ENCODE measurements around the gene A4GALT. TPM values are rescaled to one million over a fixed set of nuclear protein-coding genes. Genes with fewer than 3 reads are reported as not detected.
A peak's percentile ranks its signal among the peaks of the same experiment; 100 is the strongest.

The A4GALT gene
- total RNA-seq, 3 donors from 2014 or later: 4.0 to 29.8 (median 9.3) TPM

DNA sequence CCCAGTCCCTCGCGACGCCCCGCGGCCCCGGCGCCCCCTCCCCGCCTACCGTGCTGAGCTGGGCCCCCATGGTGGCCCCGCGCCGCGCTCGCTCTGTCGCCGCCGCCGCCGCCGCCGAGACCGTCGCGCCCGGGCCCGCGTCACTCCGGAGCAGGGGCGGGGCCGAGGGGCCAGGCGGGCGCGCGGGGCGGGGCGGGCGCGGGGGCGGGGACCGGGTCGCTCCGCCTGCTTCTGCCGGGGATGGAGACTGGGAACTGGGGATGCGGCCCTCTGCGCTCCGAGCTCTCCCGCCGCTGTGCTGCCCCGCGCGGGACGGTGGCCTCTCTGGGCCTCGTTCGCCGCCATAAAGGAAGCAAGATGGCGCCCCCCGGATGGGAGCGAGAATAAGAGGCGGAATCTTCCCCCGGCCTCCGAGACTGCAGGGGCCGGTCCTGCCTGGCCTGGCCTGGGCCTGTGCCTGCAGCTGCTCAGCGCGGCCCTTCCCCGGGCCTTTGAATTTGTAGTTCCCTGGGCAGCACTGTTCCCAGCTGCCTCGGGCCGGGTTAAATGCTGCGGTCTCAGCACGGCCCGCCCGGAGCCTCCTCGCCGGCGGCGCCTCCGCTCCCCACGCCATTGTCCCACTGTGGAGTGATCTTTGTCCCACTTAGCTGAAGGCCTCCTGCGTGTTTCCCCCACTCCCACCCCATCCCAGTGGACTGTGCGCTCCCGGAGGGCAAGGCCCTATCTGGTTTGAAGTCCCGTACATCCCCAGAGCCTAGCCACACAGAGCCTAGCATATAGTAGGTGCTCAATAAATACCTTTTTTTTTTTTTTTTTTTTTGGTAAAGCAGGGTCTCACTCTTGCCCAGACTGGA is 71.2 kb downstream of the A4GALT start, which contains the start of gene CYB5R3:
TSS of gene CYB5R3 (minus strand) at position 147 of the 854 bp plus-strand sequence. CDS start at position 70, 77 bp downstream.
- TF ChIP-seq, protein P1, sequence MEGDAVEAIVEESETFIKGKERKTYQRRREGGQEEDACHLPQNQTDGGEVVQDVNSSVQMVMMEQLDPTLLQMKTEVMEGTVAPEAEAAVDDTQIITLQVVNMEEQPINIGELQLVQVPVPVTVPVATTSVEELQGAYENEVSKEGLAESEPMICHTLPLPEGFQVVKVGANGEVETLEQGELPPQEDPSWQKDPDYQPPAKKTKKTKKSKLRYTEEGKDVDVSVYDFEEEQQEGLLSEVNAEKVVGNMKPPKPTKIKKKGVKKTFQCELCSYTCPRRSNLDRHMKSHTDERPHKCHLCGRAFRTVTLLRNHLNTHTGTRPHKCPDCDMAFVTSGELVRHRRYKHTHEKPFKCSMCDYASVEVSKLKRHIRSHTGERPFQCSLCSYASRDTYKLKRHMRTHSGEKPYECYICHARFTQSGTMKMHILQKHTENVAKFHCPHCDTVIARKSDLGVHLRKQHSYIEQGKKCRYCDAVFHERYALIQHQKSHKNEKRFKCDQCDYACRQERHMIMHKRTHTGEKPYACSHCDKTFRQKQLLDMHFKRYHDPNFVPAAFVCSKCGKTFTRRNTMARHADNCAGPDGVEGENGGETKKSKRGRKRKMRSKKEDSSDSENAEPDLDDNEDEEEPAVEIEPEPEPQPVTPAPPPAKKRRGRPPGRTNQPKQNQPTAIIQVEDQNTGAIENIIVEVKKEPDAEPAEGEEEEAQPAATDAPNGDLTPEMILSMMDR (IDR thresholded peaks at IDR 0.05): no peak
- Histone ChIP-seq H3K4me1 (ENCODE audit: low read depth) (peaks cover 45% of the 10 kb centered on the region), H3K9me3 (no peaks in the 10 kb centered on the region), H3K4me3 (peak within 1 kb of the TSS; percentile 57), H3K36me3 (ENCODE audit: low read depth) (no peaks in the 10 kb centered on the region)
- DNase-seq (peak; percentile 85 to 90 (median 90)), ATAC-seq (peak; percentile 72)
- intact Hi-C loops (cut with DNase I, micrococcal nuclease): no loop called here

DNA sequence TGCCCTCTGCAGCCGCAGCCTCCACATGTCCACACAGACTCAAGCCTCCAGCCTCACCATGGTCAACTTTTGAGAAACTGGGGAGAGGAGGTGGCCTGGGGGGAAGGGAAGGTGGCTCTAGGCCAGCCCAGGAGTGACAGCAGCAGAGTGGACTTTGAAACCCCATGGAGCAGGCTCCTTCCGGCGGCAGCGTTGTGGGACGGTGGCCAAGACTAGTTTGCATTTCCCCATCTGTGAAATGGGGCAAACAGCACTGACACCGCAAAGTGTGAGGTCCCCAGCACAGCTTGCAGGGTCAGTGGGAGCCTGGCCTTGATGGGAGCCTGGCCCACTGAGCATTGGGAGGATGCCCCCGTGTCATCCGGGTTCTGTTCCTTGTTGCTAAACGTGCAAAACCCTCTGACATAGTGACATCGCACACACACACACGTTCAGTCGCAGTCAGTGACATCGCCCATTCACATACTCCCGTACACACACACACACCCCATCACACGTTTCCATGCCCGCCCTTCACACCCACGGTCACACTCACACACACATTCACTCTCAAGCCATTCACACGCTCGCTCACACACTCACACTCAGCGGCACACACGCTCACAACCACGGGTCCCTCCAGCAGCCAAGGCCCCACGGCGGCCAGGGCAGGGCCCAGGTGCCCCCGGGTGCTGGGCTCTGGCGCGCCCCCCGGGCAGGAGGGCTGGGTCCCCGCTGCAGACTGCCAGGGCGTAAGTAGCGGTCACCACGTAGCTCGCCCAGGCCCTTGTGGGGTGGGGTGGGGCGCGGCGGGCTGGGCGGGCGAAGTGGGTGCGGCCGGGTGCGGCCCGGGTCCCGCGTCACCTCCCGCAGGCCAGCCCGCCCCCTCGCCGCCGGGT is 72.1 kb downstream of the A4GALT start:
- H3K4me1 ChIP-seq (ENCODE audit: low read depth): peaks cover 54% of the 10 kb centered on the region
- peak; percentile 89 to 90 (median 90) for DNase-seq
- H3K4me3 ChIP-seq: peak overlapping the region; percentile 57
- TF ChIP-seq, protein P1 (IDR thresholded peaks at IDR 0.05): no peak
- no peaks in the 10 kb centered on the region for H3K9me3 ChIP-seq
- peak; percentile 78 for ATAC-seq
- no peaks in the 10 kb centered on the region for H3K36me3 ChIP-seq (ENCODE audit: low read depth)
- intact Hi-C loops (cut with DNase I, micrococcal nuclease): no loop called here

DNA sequence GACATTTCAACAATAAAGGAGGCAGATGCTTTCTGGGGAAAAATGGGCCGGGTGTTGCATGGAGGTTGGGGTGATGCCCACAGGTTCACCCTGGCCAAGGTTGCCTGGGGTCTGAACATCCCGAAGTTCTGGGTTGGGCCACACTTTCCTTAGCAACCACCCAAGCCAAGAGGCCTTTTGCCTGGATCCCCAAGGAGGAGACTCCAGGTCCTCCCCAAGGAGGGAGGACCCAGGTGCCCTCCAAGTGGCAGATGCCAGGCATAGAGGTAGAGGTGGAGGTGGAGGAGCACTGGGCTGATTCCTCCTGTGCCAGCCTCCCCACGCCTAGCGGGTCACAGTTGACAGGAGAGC is 72.7 kb downstream of the A4GALT start:
- Histone ChIP-seq H3K4me3 (no peak overlapping the region), H3K9me3 (no peaks in the 10 kb centered on the region), H3K36me3 (ENCODE audit: low read depth) (no peaks in the 10 kb centered on the region), H3K4me1 (ENCODE audit: low read depth) (peaks cover 60% of the 10 kb centered on the region)
- ATAC-seq (no peak), DNase-seq (no peak)
- TF ChIP-seq, protein P1 (IDR thresholded peaks at IDR 0.05): no peak
- intact Hi-C loops (cut with DNase I, micrococcal nuclease): no loop called here

DNA sequence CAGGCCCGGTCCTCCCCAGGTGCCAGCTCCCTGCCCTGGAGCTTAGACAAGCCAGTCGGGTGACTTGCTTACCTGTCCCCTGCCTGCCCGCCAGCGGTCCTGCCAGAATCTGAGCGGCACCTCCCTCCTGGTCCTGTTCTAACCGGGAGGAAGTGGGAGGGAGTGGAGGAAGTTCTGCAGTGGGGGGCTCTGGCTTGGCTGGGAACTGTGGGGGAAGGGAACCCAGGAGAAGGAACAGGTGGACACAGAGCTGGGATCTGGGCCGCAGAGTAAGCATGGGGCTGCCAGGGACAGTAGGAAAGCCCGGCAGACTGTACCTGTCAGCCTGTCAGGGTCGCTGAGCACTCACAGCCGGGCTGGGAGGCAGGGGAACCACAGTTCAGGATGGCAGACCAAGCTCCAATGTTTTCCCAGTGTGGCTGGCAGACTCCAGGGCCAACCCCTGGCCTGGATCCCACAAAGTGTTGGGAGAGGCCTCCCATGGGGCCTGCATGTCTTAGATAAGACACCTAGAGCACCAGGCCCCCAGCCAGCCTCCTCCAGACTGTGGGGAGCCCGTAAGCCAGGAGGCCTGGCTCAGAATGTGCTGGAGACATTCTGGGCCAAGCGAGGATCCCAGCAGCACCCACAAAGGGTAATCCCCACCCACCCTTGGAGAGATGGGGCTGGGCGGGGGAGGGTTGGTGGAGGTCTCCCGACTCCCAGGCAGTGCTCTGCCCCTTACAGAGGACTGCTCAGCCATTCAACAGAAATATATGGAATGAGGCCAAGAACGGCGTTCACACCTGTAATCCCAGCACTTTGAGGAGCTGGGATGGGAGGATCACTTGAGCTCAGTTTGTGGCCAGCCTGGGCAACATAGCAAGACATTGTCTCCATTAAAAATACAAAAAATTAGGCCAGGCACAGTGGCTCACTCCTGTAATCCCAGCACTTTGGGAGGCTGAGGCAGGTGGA is 73.8 kb downstream of the A4GALT start:
- no peaks in the 10 kb centered on the region for H3K9me3 ChIP-seq
- peak; percentile 14 for ATAC-seq
- H3K4me3 ChIP-seq: no peak overlapping the region
- TF ChIP-seq, protein P1 (IDR thresholded peaks at IDR 0.05): no peak
- H3K4me1 ChIP-seq (ENCODE audit: low read depth): peaks cover 66% of the 10 kb centered on the region
- H3K36me3 ChIP-seq (ENCODE audit: low read depth): no peaks in the 10 kb centered on the region
- intact Hi-C loops (cut with DNase I, micrococcal nuclease): no loop called here
- DNase-seq: peak; percentile 58 to 76 (median 74)
